KMS-11 (cell line): ENCODE measurements around the gene TRIM25.

Experiments used
- H2AFZ ChIP-seq: fragments of 200-600 bp; sonication (generic); 2 replicates; pipeline ENCODE4 v1.6.1; 2016; ENCODE audit warnings: antibody characterized with exemption, mixed run types, low read depth
- H3K27ac ChIP-seq: fragments of 200-600 bp; sonication (generic); 2 replicates; pipeline ENCODE4 v1.6.1; 2016; ENCODE audit warnings: mild to moderate bottlenecking, mixed run types
- H3K27me3 ChIP-seq: fragments of 200-600 bp; sonication (generic); 2 replicates; pipeline ENCODE4 v1.6.1; 2017; ENCODE audit warnings: mild to moderate bottlenecking, low read depth, mixed run types, moderate library complexity; ENCODE audit not compliant: insufficient read depth
- H3K36me3 ChIP-seq: fragments of 200-600 bp; sonication (generic); 2 replicates; pipeline ENCODE4 v1.6.1; 2017; ENCODE audit warnings: mild to moderate bottlenecking, mixed run types; ENCODE audit not compliant: insufficient read depth
- H3K4me1 ChIP-seq: fragments of 200-600 bp; sonication (generic); 2 replicates; pipeline ENCODE4 v1.6.1; 2016; ENCODE audit warnings: mild to moderate bottlenecking, low read depth, mixed run types; ENCODE audit not compliant: poor library complexity, severe bottlenecking
- H3K4me2 ChIP-seq: fragments of 200-600 bp; sonication (generic); 2 replicates; pipeline ENCODE4 v1.7.0; 2016; ENCODE audit warnings: mild to moderate bottlenecking, mixed run types
- H3K4me3 ChIP-seq: fragments of 200-600 bp; sonication (generic); IDR thresholded peaks from 2 replicates; pipeline ENCODE4 v1.6.1; 2017; ENCODE audit warnings: low read depth, low read length, mixed read lengths; ENCODE audit not compliant: insufficient read depth
- H3K79me2 ChIP-seq: fragments of 200-600 bp; sonication (generic); 2 replicates; pipeline ENCODE4 v1.6.1; 2016; ENCODE audit warnings: low read depth, mixed run types; ENCODE audit not compliant: insufficient read depth
- H3K9ac ChIP-seq: fragments of 200-600 bp; sonication (generic); 2 replicates; pipeline ENCODE4 v1.6.1; 2016; ENCODE audit warnings: mild to moderate bottlenecking, mixed run types
- H4K20me1 ChIP-seq: fragments of 200-600 bp; sonication (generic); 2 replicates; pipeline ENCODE4 v1.6.1; 2016; ENCODE audit warnings: mild to moderate bottlenecking, mixed run types; ENCODE audit not compliant: insufficient read depth
- TF ChIP-seq, protein P1 (sequence below): fragments of 200-600 bp; sonication (generic); conservative IDR thresholded peaks from 2 replicates; pipeline ENCODE4 v1.6.1; 2017; ENCODE audit warnings: low read depth, mild to moderate bottlenecking, antibody characterized with exemption, low read length, moderate library complexity, mixed read lengths

The TRIM25 gene

DNA sequence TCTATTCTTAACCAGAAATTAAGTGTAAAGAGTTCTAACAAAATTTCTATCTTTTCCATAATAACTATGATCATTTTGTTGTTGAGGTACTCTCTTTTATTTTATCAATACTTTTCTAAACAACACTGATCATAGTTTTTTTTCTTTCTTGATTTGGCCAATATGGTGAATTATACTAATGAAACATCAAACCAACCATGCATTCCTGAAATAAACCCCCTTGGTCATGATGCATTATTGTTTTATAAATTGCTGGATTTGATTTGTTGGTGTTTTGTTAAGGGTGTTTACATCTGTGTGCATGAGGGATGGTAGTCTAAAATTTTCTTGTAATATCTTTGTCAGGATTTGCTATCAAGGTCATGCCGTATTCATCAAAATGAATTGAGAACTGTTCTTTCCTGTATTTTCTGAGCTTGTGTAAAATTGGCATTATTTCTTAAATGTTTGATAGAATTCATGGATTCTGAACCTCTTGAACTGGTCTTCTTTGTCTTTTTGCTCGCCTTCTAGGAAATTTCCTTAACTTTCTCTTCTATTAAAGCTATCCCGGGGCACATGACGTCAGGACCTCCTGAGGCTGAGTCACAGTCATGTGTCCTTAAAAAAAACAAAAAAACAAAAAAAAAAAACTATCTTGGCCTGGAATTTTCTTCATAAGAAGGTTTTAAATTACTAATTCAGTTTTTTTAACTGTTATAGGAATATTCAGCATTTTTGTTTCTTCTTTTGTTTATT, 3.9 kb upstream of the TRIM25 start:
- TF ChIP-seq, protein P1, sequence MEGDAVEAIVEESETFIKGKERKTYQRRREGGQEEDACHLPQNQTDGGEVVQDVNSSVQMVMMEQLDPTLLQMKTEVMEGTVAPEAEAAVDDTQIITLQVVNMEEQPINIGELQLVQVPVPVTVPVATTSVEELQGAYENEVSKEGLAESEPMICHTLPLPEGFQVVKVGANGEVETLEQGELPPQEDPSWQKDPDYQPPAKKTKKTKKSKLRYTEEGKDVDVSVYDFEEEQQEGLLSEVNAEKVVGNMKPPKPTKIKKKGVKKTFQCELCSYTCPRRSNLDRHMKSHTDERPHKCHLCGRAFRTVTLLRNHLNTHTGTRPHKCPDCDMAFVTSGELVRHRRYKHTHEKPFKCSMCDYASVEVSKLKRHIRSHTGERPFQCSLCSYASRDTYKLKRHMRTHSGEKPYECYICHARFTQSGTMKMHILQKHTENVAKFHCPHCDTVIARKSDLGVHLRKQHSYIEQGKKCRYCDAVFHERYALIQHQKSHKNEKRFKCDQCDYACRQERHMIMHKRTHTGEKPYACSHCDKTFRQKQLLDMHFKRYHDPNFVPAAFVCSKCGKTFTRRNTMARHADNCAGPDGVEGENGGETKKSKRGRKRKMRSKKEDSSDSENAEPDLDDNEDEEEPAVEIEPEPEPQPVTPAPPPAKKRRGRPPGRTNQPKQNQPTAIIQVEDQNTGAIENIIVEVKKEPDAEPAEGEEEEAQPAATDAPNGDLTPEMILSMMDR: no peak
- no peaks in the 10 kb centered on the region for H4K20me1 ChIP-seq
- peaks cover 10% of the 10 kb centered on the region for H3K4me1 ChIP-seq
- H3K79me2 ChIP-seq: peaks cover 18% of the 10 kb centered on the region
- H3K27ac ChIP-seq: no peak overlapping the region
- no peak overlapping the region for H3K9ac ChIP-seq
- no peaks in the 10 kb centered on the region for H3K36me3 ChIP-seq
- no peak overlapping the region for H2AFZ ChIP-seq
- no peak overlapping the region for H3K4me2 ChIP-seq
- H3K4me3 ChIP-seq: no peak overlapping the region
- no peaks in the 10 kb centered on the region for H3K27me3 ChIP-seq

DNA sequence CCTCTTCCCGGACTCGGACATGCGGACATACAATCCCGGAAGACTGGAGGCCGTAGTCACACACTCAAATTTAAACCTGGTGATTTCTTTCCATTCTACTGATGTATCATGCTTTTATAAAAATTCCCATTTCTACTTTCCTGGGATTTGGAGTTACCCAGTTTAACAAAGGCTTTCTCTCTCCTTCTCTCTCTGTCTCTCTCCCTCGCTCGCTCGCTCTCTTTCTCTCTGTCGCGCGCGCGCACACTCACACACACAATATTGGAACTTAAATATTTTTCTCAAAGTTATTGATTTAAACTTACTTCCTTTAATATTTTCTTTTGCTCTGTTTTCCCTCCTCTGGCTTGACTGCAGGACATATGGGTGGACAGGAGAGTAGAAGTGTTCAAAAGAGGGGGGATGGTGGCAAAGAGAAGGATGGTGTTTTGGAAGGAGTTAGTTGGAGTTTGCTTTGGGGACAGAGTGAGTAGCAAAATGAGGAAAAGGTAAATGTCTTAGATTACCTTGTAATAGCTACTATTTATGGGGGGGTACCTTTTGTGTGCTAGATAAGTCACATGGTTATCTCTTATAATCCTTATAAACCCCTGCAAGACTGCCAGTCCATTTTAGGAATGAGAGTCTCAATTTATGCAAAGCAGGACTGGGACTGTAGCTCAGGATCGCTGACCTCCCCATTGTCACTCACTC, 878 bp upstream of the TRIM25 start:
- H3K4me1 ChIP-seq: peaks cover 34% of the 10 kb centered on the region
- H3K27me3 ChIP-seq: no peaks in the 10 kb centered on the region
- TF ChIP-seq, protein P1: no peak
- H3K27ac ChIP-seq: peak overlapping the region; percentile 46
- H2AFZ ChIP-seq: peak overlapping the region; percentile 87
- H3K4me2 ChIP-seq: peak overlapping the region; percentile 98
- no peaks in the 10 kb centered on the region for H3K36me3 ChIP-seq
- peaks cover 48% of the 10 kb centered on the region for H3K79me2 ChIP-seq
- no peaks in the 10 kb centered on the region; the same call in 1 of the 2 replicates for H4K20me1 ChIP-seq
- no peak overlapping the region for H3K4me3 ChIP-seq
- H3K9ac ChIP-seq: peak overlapping the region; percentile 82; the same call in 1 of the 2 replicates

DNA sequence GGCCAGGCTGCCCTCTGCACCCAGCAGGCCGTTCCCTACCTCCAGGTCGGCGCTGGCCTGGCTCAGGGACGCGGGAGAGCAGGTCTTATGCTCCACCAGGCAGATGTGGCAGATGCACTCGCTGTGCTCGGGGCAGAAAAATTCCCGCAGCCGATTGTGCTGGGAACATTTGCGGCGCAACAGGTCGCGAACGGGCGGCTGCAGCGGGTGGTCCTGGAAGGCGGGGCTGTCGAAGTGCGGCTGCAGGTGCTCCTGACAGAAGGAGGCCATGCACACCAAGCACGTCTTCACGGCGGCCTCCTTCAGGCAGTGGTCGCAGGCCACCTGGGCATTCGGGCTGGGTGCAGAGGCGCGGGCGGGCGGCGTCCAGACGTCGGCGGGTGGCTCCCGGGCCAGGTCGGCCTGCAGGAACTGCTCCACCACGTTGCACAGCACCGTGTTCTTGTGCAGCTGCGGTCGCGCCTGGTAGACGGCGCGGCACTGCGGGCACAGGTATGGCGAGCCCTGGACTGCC, 439 bp downstream of the TRIM25 start:
- Histone ChIP-seq H3K36me3 (no peaks in the 10 kb centered on the region; the same call in 1 of the 2 replicates), H2AFZ (peak overlapping the region; percentile 87), H3K4me2 (peak overlapping the region; percentile 75), H3K27ac (peak overlapping the region; percentile 66), H3K4me3 (no peak overlapping the region), H3K79me2 (peaks cover 59% of the 10 kb centered on the region), H3K4me1 (peaks cover 36% of the 10 kb centered on the region), H3K9ac (peak overlapping the region; percentile 82), H4K20me1 (no peaks in the 10 kb centered on the region; the same call in 1 of the 2 replicates), H3K27me3 (no peaks in the 10 kb centered on the region)
- TF ChIP-seq, protein P1: no peak

DNA sequence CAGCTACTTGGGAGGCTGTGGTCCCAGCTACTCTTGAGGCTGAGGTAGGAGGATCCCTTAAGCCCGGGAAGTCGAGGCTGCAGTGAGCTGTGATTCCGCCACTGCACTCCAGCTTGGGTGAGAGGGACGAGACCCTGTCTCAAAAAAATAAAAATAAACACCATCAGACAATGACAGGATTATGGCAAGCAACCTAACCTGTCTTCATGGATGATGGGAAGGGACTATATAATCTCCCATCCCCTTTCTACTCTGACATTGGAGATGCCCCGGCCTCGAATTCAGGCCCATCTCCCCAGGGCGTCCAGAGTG, 893 bp downstream of the TRIM25 start:
- peak overlapping the region; percentile 87; the same call in 1 of the 2 replicates for H2AFZ ChIP-seq
- TF ChIP-seq, protein P1: no peak
- peak overlapping the region; percentile 82 for H3K9ac ChIP-seq
- no peaks in the 10 kb centered on the region for H3K27me3 ChIP-seq
- no peaks in the 10 kb centered on the region; the same call in 1 of the 2 replicates for H3K36me3 ChIP-seq
- no peaks in the 10 kb centered on the region; the same call in 1 of the 2 replicates for H4K20me1 ChIP-seq
- H3K79me2 ChIP-seq: peaks cover 59% of the 10 kb centered on the region
- peaks cover 36% of the 10 kb centered on the region for H3K4me1 ChIP-seq
- no peak overlapping the region for H3K4me3 ChIP-seq
- peak overlapping the region; percentile 66; the same call in 1 of the 2 replicates for H3K27ac ChIP-seq
- peak overlapping the region; percentile 75 for H3K4me2 ChIP-seq
